ENCODE results near the gene NLN.

The NLN gene

DNA sequence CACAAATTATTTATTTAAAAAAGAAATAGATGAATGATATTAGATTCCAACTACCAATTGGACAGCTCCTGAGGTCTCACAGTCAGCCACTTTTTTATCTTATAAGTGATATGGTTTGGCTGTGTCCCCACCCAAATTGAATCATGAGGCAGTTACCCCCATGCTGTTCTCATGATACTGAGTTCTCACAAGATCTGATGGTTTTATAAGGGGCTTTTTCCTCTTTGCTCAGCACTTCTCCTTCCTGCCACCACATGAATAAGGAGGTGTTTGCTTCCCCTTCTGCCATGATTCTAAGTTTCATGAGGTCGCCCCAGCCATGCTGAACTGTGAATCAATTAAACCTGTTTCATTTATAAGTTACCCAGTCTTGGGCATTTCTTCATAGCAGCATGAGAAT, 12.9 kb downstream of the NLN start:
- TF ChIP-seq CTCF (conservative IDR thresholded peaks at IDR 0.05; ENCODE audit: low read depth, low read length), result no peak
- no peak overlapping the region for H3K4me3 ChIP-seq (ENCODE audit: low read length)
- DNase-seq (ENCODE audit: low read depth), result no peak

- no peak overlapping the region for H3K4me3 ChIP-seq (ENCODE audit: low read length)
- no peak for DNase-seq (ENCODE audit: low read depth)
- no peak for TF ChIP-seq CTCF (conservative IDR thresholded peaks at IDR 0.05; ENCODE audit: low read depth, low read length)
Measured at GRCh38 chr5:65736011-65736410, 14.0 kb downstream of the NLN start.

- DNase-seq (ENCODE audit: low read depth), result no peak
- TF ChIP-seq CTCF (conservative IDR thresholded peaks at IDR 0.05; ENCODE audit: low read depth, low read length), result no peak
- no peak overlapping the region for H3K4me3 ChIP-seq (ENCODE audit: low read length)
Measured at GRCh38 chr5:65737842-65738241, 15.8 kb downstream of the NLN start.

DNA sequence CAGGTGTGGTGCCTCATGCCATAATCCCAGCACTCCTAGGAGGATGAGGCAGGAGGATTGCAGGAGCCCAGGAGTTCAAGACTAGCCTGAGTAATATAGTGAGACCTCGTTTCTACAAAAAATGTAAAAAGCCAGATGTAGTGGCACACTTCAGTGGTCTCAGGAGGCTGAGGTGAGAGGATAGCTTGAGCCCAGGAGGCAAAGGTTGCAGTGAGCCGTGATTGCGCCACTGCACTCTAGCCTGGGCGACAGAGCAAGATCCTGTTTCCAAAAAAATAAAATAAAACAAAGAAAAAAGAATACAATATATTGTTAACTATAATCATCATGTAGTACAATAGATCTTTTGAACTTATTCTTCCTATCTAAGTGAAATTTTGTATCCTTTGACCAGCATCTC, 16.3 kb downstream of the NLN start:
- no peak for DNase-seq (ENCODE audit: low read depth)
- H3K4me3 ChIP-seq (ENCODE audit: low read length), result no peak overlapping the region
- no peak for TF ChIP-seq CTCF (conservative IDR thresholded peaks at IDR 0.05; ENCODE audit: low read depth, low read length)

GRCh38 chr5:65739162-65739561, 17.2 kb downstream of the NLN start:
- no peak for DNase-seq (ENCODE audit: low read depth)
- no peak for TF ChIP-seq CTCF (conservative IDR thresholded peaks at IDR 0.05; ENCODE audit: low read depth, low read length)
- H3K4me3 ChIP-seq (ENCODE audit: low read length), result no peak overlapping the region

- peak; percentile 75 for TF ChIP-seq CTCF (conservative IDR thresholded peaks at IDR 0.05; ENCODE audit: low read depth, low read length)
Measured at GRCh38 chr5:65742565-65743231, 20.7 kb downstream of the NLN start.

GRCh38 chr5:65749221-65749844, 27.3 kb downstream of the NLN start:
- H3K4me3 ChIP-seq (ENCODE audit: low read length), result no peak overlapping the region
- TF ChIP-seq CTCF (conservative IDR thresholded peaks at IDR 0.05; ENCODE audit: low read depth, low read length), result no peak
- no peak for DNase-seq (ENCODE audit: low read depth)

More at GRCh38 chr5:65742565-65743231, 20.7 kb downstream of the NLN start:
- no peak overlapping the region for H3K4me3 ChIP-seq (ENCODE audit: low read length)
- DNase-seq (ENCODE audit: low read depth), result no peak
